DMS53 (cell line): ENCODE data around the gene CERS5.

ENCODE experiments used
- DNase-seq: peaks from one replicate; lab custom pipeline; 2025; lab: John Stamatoyannopoulos, UW

CERS5 gene

DNA sequence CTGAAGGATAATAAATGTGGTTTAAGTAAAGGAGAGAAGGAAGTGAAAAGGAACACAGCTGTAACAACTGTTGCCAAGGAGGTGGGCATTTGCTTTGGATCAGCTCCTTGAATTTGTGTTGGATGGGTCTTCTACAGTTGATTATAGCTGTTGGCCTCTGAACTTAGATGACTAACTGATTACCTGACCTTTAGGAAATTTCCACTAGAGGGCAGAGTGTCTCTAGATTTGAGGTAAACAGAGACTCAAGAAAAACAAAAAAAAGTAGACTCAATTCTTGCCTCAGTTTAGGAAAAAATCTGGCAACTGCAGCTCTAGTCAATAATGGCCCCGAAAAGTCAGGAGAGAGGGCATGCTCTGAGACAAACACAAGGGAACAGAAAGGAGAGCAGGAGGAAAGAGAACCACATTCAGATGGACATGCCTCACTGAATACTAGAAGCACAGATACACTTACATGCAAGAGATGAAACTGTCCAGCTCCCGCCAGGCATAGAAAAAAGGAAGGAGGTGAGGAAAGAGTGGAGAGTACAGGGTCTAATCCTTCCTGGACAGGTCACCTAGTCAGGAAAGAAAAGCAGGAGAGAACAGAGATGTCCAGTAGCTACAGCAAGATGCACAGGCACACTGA is 34.5 kb downstream of the CERS5 start:
- peak; percentile 75 for DNase-seq

DNA sequence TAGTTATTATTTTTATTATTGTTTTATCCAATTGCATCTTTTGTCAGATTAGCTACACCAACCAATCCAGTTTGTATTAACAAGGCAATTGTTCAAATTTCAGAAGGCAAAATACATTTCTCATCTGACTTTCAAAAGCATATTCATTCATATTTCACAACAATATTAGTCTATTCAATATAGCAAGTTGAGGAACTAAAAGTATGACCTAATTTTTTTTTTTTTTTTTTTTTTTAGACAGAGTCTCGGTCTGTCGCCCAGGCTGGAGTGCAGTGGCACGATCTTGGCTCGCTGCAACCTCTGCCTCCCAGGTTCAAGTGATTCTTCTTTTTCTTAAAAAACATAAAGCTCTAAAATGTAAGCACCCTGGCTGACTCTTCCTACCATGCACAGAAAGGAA is 37.9 kb downstream of the CERS5 start:
- DNase-seq: no peak

DNA sequence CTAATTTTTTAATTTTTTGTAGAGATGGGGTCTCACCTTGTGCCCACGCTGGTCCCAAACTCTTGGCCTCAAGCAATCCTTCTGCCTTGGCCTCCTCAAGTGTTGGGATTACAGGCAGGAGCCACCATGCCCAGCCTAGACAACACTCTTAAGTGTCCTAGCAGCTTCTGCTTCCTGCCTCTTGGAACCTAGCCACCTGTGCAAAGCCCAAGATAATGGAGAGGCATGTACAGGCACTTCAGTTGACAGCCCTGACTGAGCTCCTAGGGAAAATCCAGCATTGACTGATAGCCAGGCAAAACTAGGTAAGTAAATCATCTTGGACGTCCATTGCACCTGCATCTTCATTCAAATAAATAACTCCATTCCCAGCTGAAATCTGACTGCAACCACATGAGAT is 39.6 kb downstream of the CERS5 start:
- peak; percentile 51 for DNase-seq

DNA sequence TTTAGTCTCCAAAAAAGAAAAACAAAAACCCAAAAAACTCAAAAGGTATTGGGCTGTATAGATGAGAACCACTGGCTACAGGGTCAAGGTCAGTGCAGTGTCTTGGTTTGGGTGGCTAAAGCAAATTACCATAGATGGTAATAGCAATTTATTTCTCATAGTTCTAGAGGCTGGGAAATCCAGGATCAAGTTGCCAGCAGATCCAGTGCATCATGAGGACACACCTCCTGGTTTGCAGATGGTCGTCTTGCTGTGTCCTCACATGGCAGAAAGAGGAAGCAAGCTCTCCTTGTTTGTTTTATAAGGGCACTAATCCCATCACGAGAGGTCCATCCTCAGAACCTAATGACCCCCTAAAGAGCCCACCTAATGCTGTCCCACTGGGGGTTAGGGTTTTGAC is 44.0 kb downstream of the CERS5 start:
- DNase-seq: no peak

- no peak for DNase-seq
These were observed 45.5 kb downstream of the CERS5 start for GRCh38 chr12:50121641-50122040.

- no peak for DNase-seq
These were observed 46.2 kb downstream of the CERS5 start for GRCh38 chr12:50120953-50121352.

DNA sequence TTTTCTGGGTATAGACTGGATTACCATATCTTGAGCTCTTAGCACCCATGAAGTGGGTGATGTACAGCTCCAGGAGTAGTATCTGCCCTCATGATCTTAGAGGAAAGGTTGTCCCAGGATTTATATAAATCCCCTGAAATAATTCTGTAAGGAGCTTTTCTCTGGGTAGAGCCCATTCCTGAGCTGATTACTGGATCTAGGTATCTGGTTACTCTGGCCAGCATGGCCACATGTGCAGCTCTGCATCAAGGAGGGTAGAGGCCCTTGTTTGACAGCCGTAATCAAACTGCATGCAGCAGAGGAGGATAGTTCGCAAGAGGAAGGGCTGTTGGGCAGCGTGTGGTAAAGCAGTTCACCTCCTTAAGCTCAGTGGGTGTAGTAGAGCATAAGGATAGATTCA is 46.6 kb downstream of the CERS5 start:
- no peak for DNase-seq

DNA sequence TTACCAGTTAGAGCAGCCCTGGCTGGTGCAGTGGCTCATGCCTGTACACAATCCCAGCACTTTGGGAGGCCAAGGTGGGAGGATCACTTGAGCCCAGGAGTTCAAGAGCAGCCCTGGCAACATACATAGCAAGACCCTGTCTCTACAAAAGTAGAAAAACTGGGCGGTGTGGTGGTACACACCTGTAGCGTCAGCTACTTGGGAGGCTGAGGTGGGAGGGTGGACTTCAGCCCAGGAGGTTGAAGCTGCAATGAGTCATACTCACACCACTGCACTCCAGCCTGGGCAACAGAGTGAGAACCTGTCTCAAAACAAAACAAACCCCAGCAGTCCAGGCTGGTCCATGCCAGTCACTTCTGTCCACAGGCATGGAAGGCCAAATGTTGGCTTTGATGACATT is 47.8 kb downstream of the CERS5 start:
- no peak for DNase-seq

GRCh38 chr12:50117057-50117622 is 50.0 kb downstream of the CERS5 start:
- DNase-seq: no peak

DNA sequence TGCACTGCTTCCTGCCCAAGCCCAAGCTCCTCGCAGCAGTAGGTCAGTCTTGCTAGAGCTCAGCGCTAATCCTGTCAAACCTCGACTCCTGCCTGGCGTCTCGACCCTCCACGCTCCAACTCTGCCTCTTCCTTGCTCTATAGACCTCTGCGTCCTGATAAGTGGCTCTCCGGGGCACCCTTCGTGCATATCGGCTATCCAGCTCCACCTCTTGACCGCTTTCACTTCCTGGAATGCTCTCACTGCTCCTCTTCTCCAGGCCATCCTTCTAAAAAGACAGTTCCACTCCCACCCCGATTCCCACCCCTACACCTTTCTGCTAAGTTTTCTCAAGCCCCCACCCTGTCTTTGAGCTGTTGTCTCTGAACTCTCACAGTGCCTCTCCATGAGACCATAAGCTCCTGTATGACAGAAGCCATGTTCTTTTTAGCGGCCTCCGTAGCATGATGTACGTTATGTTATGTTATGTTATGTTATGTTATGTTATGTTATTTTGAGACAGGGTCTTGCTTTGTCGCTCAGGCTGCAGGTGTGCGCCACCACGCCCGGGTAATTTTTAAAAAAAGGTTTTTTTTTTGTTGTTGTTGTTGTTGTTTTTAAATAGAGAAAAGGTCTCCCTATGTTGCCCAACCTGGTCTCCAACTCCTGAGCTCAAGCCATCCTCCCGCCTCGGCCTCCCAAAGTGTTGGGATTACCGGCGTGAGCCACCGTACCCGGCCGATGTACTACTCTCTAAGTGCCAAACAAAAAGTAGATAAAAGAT is 54.5 kb downstream of the CERS5 start:
- DNase-seq: peak; percentile 85

- DNase-seq: peak; percentile 100
These were observed 55.3 kb downstream of the CERS5 start, which contains the start of gene COX14 for GRCh38 chr12:50111693-50112455. TSS of gene COX14 (plus strand) at chr12:50112236. CDS start at chr12:50120044, 7,808 bp downstream.

DNA sequence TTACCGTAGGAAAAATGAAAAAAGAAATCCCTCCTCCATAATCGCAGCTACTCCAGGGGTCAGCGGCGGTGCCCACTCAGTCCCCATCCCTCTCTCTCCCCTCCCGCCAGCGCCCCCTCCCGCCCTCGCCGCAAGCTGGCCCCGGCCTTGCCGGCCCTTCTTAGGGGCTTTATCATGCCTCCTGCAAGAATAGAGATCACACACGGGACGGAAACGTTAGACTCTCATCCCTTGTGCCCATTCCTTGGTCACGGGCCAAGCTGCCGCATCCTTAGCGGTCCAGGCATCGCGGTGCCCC is 55.8 kb downstream of the CERS5 start:
- no peak for DNase-seq

DNA sequence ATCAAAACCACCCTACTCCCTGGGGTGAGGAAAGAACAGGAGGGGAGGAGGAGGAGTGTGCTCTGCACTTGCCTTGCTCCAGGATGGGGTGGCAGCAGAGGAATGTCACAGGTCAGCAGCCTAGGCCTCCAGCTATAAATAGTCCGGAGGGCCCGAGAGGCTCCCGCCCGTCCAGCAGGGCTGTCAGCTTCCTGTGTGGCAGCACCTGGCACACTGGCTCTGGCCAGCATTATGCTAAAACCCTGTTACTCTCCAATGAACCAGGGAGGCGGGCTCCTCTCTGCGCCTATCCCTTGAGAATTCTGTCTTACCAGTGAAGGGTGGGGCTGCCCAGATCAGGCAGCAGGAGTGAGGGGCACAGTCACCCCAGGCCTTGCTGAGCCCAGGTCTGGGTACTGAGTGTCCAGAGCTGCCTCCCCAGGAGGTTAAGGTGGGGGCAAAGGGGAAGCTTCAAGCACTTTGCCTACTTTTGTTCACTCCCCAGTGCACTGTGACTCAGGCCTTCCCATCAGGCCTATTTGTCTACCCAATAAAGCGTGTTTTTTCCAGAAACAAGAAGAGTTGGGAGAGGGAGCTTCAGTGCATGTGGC is 56.3 kb downstream of the CERS5 start:
- DNase-seq: peak; percentile 92

DNA sequence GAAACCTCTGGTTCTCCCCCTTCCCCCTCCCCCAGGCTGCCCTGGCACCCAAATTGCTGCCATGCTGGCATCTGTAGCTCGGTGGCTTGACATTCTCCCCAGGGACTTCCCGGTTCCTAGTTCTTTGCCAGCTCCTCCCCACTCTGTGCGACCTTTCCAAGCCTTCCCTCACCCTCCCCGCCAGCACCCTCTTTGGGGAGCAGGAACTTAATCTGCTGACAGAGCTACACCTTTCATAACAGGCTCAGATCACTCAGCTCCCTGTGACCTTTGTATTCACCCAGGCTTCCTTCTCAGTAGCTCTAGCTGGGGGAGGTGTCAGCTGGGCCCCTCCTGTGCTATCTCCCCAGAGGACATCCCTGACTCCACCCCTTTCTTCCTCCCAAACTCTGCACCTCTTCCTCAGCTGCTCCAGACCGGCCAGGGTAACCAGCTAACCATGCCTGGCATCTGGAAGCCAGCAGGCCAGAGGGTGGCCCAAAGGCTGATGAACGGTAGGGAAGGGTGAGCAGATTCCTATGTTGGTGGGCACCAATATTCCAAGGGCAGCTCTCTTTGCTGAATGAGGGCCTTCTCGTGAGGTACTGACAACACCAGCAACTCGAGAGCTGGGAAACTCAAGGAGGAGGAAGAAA is 56.9 kb downstream of the CERS5 start:
- peak; percentile 56 for DNase-seq

DNA sequence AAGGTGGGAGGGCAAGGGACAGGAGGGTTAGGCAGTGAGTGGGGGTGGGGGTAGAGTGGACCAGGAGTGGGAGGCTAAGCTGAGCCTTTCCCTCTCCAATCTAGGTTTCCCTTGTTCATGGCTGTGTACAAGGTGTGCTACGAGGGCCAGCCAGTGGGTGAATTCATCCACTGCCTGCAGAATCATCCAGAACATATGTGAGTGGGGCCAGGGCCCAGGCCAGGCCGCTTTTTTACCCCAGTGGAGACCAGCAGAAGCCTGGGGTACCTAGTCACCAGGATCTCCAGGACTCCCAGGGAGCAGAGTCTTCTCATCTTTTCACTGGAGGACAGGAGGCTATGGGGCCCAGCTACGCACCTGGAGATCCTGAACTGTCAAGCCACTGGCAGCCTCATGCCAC is 57.9 kb downstream of the CERS5 start:
- no peak for DNase-seq

DNA sequence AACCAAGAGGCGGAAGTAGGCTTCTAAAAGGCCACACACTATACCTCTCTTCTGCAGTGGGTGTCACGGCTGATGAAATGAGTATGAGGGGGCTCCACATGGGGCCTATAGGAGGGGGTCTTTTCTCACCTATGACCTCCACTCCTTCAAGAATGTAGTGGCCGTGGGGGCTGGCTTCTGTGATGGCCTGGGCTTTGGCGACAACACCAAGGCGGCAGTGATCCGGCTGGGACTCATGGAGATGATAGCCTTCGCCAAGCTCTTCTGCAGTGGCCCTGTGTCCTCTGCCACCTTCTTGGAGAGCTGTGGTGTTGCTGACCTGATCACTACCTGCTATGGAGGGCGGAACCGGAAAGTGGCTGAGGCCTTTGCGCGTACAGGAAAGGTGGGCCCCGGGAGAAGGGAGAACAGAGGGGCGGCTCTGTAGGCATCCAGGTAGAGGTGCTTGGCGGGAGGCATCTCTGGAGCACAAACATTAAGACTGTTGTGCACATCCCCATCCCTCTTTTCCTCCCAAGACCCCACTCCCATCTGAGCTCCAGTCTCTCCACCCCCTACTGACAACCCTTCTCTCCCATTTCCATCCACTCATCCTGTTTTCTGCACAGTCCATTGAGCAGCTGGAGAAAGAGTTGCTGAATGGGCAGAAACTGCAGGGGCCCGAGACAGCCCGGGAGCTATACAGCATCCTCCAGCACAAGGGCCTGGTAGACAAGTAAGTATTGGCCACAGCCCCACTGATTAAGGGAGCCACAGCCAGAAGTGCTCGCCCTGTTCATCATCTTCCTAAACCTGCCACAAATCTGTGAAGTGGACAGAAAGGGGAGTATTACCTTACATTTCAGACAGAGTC is 59.5 kb downstream of the CERS5 start:
- DNase-seq: no peak

- DNase-seq: no peak
These were observed 60.3 kb downstream of the CERS5 start for GRCh38 chr12:50106907-50107306.

GRCh38 chr12:50105913-50106450 is 61.2 kb downstream of the CERS5 start:
- no peak for DNase-seq

- no peak for DNase-seq
These were observed 62.5 kb downstream of the CERS5 start for GRCh38 chr12:50104417-50105366.
